Activated T-cell treated with anti-CD3 and anti-CD28 coated beads, Interleukin-2, amount 50 U/mL, for 72 hours (primary cell): ENCODE data around the gene LST1. TPM values are rescaled to one million over a fixed set of nuclear protein-coding genes. Genes with fewer than 3 reads are reported as not detected.
A peak's percentile ranks its signal among the peaks of the same experiment; 100 is the strongest.
"Not testable (repeated sequence)": the region's sequence is repeated elsewhere in the genome, so short reads cannot be mapped to it uniquely, and the experiment has no call there.

ENCODE experiments used
- ATAC-seq, 2 donors: fragments of 150-1000 bp; cut with Tn5 transposase; replicated peaks in 1 of 2; 2 replicates each; pipeline ENCODE4 v1.10.0; 2021; ENCODE audit warnings: moderate library complexity in 2 of 2, mild to moderate bottlenecking in 1 of 2
- DNase-seq, 2 donors: peaks; one replicate each; pipeline ENCODE4 v3.0.0; 2021 to 2022; ENCODE audit warnings: mixed read lengths in 1 of 2
- H3K27ac Mint-ChIP-seq: one replicate; pipeline ENCODE4 v1.8.0; 2022; ENCODE audit warnings: mild to moderate bottlenecking, moderate library complexity, mixed read lengths
- H3K27me3 Mint-ChIP-seq: one replicate; pipeline ENCODE4 v1.8.0; 2022; ENCODE audit warnings: low read depth, mixed read lengths
- H3K36me3 Mint-ChIP-seq, 2 donors: one replicate each; pipeline ENCODE4 v1.8.0; 2022; ENCODE audit warnings: mixed read lengths in 2 of 2, mild to moderate bottlenecking in 1 of 2; ENCODE audit not compliant: insufficient read depth in 2 of 2
- H3K4me1 Mint-ChIP-seq: one replicate; pipeline ENCODE4 v1.8.0; 2022; ENCODE audit warnings: low read depth, mixed read lengths
- H3K4me3 Mint-ChIP-seq, 2 donors: one replicate each; pipeline ENCODE4 v1.8.0; 2022; ENCODE audit warnings: mild to moderate bottlenecking in 2 of 2, mixed read lengths in 2 of 2, moderate library complexity in 2 of 2
- H3K9me3 Mint-ChIP-seq, 2 donors: one replicate each; pipeline ENCODE4 v1.8.0; 2022; ENCODE audit warnings: mixed read lengths in 2 of 2
- total RNA-seq, 2 donors: library from RNA; stranded (reverse); gene quantifications; one replicate each; pipeline ENCODE4 v1.2.3, GENCODE V29; 2022

Gene LST1
- total RNA-seq, 2 donors from 2014 or later: 24.6 to 27.0 TPM

GRCh38 chr6:31548544-31548873 lies 37.6 kb upstream of the LST1 start:
- H3K36me3 Mint-ChIP-seq: peaks cover 3 to 16% of the 10 kb centered on the region in 2 donors
- ATAC-seq (no peak), DNase-seq (no peak)
- H3K27ac Mint-ChIP-seq: peak overlapping the region; percentile 88
- peaks cover 66% of the 10 kb centered on the region for H3K4me1 Mint-ChIP-seq
- H3K9me3 Mint-ChIP-seq: no peaks in the 10 kb centered on the region
- peak overlapping the region; percentile 92 to 98 for H3K4me3 Mint-ChIP-seq
- H3K27me3 Mint-ChIP-seq: no peaks in the 10 kb centered on the region

- peaks cover 70% of the 10 kb centered on the region for H3K4me1 Mint-ChIP-seq
- H3K9me3 Mint-ChIP-seq, ATAC-seq, H3K27me3 Mint-ChIP-seq, H3K27ac Mint-ChIP-seq: not testable (repeated sequence)
- H3K4me3 Mint-ChIP-seq: peak overlapping the region; percentile 20 to 50
- peaks cover 3 to 16% of the 10 kb centered on the region in 2 donors for H3K36me3 Mint-ChIP-seq
- peak; percentile 57 to 62 for DNase-seq
Observed at GRCh38 chr6:31551371-31551770, 34.7 kb upstream of the LST1 start.

- DNase-seq (no peak), ATAC-seq (no peak)
- Mint-ChIP-seq H3K9me3 (no peaks in the 10 kb centered on the region), H3K4me1 (peaks cover 75% of the 10 kb centered on the region), H3K27me3 (no peaks in the 10 kb centered on the region), H3K27ac (no peak overlapping the region), H3K4me3 (no peak overlapping the region), H3K36me3 (peaks cover 9 to 11% of the 10 kb centered on the region in 2 donors)
Observed at GRCh38 chr6:31556307-31556706, 29.8 kb upstream of the LST1 start.

- Mint-ChIP-seq H3K27me3 (no peaks in the 10 kb centered on the region), H3K4me1 (peaks cover 78% of the 10 kb centered on the region), H3K27ac (no peak overlapping the region), H3K36me3 (peaks cover 4 to 9% of the 10 kb centered on the region in 2 donors), H3K9me3 (no peaks in the 10 kb centered on the region), H3K4me3 (peak overlapping the region; percentile 77 to 86)
- DNase-seq (no peak), ATAC-seq (no peak)
Observed at GRCh38 chr6:31557443-31558317, 28.4 kb upstream of the LST1 start.

- DNase-seq (no peak), ATAC-seq (no peak)
- Mint-ChIP-seq H3K4me3 (peak overlapping the region; percentile 77 to 86), H3K27me3 (no peaks in the 10 kb centered on the region), H3K36me3 (peaks cover 4 to 11% of the 10 kb centered on the region in 2 donors), H3K4me1 (peaks cover 84% of the 10 kb centered on the region), H3K9me3 (no peaks in the 10 kb centered on the region), H3K27ac (no peak overlapping the region)
Observed at GRCh38 chr6:31558318-31558625, 27.8 kb upstream of the LST1 start.

- ATAC-seq (peak; percentile 58 to 62), DNase-seq (peak; percentile 62 to 72)
- peak overlapping the region; percentile 11 for H3K27ac Mint-ChIP-seq
- peaks cover 5 to 12% of the 10 kb centered on the region in 2 donors for H3K36me3 Mint-ChIP-seq
- H3K27me3 Mint-ChIP-seq: peaks cover 3% of the 10 kb centered on the region
- no peaks in the 10 kb centered on the region for H3K9me3 Mint-ChIP-seq
- H3K4me3 Mint-ChIP-seq: peak overlapping the region; percentile 77 to 86
- peaks cover 88% of the 10 kb centered on the region for H3K4me1 Mint-ChIP-seq
Observed at GRCh38 chr6:31558631-31559500, 27.2 kb upstream of the LST1 start.

GRCh38 chr6:31559606-31559957 lies 26.5 kb upstream of the LST1 start:
- peaks cover 4% of the 10 kb centered on the region for H3K27me3 Mint-ChIP-seq
- peak overlapping the region; percentile 77 to 86 for H3K4me3 Mint-ChIP-seq
- ATAC-seq (peak; percentile 41 to 43), DNase-seq (no peak)
- peaks cover 86% of the 10 kb centered on the region for H3K4me1 Mint-ChIP-seq
- H3K36me3 Mint-ChIP-seq: peaks cover 6 to 13% of the 10 kb centered on the region in 2 donors
- no peaks in the 10 kb centered on the region for H3K9me3 Mint-ChIP-seq
- H3K27ac Mint-ChIP-seq: peak overlapping the region; percentile 10

- ATAC-seq: peak; percentile 69
- Mint-ChIP-seq H3K9me3 (no peaks in the 10 kb centered on the region), H3K4me1 (peaks cover 88% of the 10 kb centered on the region)
Observed at GRCh38 chr6:31559958-31560696, 25.9 kb upstream of the LST1 start.

GRCh38 chr6:31560697-31561058 lies 25.4 kb upstream of the LST1 start:
- Mint-ChIP-seq H3K4me3 (peak overlapping the region; percentile 77 to 86), H3K9me3 (no peaks in the 10 kb centered on the region), H3K27me3 (peaks cover 4% of the 10 kb centered on the region), H3K27ac (peak overlapping the region; percentile 68), H3K4me1 (peaks cover 93% of the 10 kb centered on the region), H3K36me3 (peaks cover 6 to 15% of the 10 kb centered on the region in 2 donors)
- ATAC-seq (no peak), DNase-seq (no peak)

More at GRCh38 chr6:31559958-31560696, 25.9 kb upstream of the LST1 start:
- peak overlapping the region; percentile 68 for H3K27ac Mint-ChIP-seq
- DNase-seq: peak; percentile 58 to 64
- H3K4me3 Mint-ChIP-seq: peak overlapping the region; percentile 77 to 86
- H3K27me3 Mint-ChIP-seq: peaks cover 4% of the 10 kb centered on the region
- H3K36me3 Mint-ChIP-seq: peaks cover 6 to 15% of the 10 kb centered on the region in 2 donors

GRCh38 chr6:31567531-31568370 lies 18.3 kb upstream of the LST1 start:
- H3K27me3 Mint-ChIP-seq: peaks cover 4% of the 10 kb centered on the region
- peaks cover 84% of the 10 kb centered on the region for H3K4me1 Mint-ChIP-seq
- ATAC-seq: peak; percentile 28

GRCh38 chr6:31568537-31568961 lies 17.5 kb upstream of the LST1 start:
- no peaks in the 10 kb centered on the region for H3K9me3 Mint-ChIP-seq
- peak; percentile 79 to 87 for DNase-seq
- H3K4me3 Mint-ChIP-seq: peak overlapping the region; percentile 70 to 83

More at GRCh38 chr6:31567531-31568370, 18.3 kb upstream of the LST1 start:
- peak in 1 of 2 donors; percentile 36 for DNase-seq
- Mint-ChIP-seq H3K9me3 (no peaks in the 10 kb centered on the region), H3K27ac (peak overlapping the region; percentile 87), H3K4me3 (peak overlapping the region; percentile 70 to 83), H3K36me3 (peaks cover 2 to 6% of the 10 kb centered on the region in 2 donors)

More at GRCh38 chr6:31568537-31568961, 17.5 kb upstream of the LST1 start:
- Mint-ChIP-seq H3K27me3 (peaks cover 4% of the 10 kb centered on the region), H3K4me1 (peaks cover 85% of the 10 kb centered on the region), H3K27ac (peak overlapping the region; percentile 87), H3K36me3 (peaks cover 2 to 4% of the 10 kb centered on the region in 2 donors)
- ATAC-seq: peak; percentile 61 to 68
